Erythroblast (primary cell): Measurements from ENCODE around the gene LAMA1.

Source experiments
- GATA1 ChIP-seq: IDR thresholded peaks from 2 replicates; pipeline ENCODE4 v1.6.1; 2011; ENCODE audit warnings: low read depth, mild to moderate bottlenecking, control low read depth, low read length, moderate library complexity
- POLR2A ChIP-seq: IDR thresholded peaks from 2 replicates; pipeline ENCODE4 v1.6.1; 2011; ENCODE audit warnings: mild to moderate bottlenecking, low read length

DNA sequence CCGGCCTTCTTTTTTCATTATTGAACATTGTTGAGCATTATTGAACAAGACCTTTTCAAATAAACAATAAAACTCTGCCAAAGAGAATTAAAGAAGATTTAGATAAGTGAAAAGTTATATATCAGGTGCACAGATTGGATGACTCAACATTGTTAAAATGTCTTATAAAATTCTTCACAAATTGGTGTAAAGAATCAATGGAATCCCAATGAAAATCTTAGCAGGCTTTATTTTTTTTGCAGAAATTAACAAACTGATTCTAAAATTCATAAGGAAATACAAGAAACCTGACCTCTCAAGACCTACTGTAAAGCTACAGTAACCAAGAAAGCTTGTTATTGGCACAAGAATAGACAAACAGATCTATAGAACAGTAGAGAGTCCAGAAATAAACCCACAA lies 70.3 kb downstream of the LAMA1 start:
- TF ChIP-seq POLR2A (no peak), GATA1 (no peak)
